Measurements from ENCODE around the gene LTBP1. TPM values are rescaled to one million over a fixed set of nuclear protein-coding genes. Genes with fewer than 3 reads are reported as not detected.

LTBP1 gene
- total and polyA plus RNA-seq, 2 of the 13 experiments (the other 11 are each of a cell fraction or from before 2014, with no cell fraction given), result 0.12 to 0.22 TPM

DNA sequence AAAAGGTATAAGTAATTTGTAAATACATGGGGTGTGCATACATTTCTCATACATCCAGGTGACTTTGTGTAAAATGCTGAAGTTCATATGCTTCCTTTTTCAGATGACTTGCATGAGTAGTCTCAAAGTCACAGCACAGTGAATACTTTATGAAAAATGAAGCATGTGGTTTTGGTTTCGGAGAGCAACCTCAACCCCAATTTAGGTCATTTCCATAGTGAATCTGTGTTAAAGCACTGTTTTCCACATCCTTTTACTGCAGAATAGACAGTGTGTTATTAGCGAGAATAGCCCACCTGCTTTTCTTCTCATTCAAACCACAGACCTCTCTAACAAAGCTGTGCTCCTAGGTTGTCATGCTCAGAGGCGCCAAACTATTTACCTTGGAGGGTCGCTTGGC is 325.2 kb downstream of the LTBP1 start:
- Histone ChIP-seq H3K9me3 (ENCODE audit: low read length) (no peaks in the 10 kb centered on the region), H2AFZ (ENCODE audit: low read length) (no peak overlapping the region), H3K27ac (ENCODE audit: extremely low read length, insufficient read depth, low read length) (no peak overlapping the region), H3K79me2 (ENCODE audit: insufficient read depth, low read length) (no peaks in the 10 kb centered on the region), H3K4me2 (ENCODE audit: low read depth, low read length) (no peak overlapping the region), H3K9ac (ENCODE audit: insufficient read depth, low read depth, low read length) (no peak overlapping the region), H3K27me3 (ENCODE audit: control insufficient read depth in 1 of 2, insufficient read depth in 2 of 2, low read length in 2 of 2) (0 out of 5 replicates have a peak, but pooled peaks cover 0 to 4% of the 10 kb centered on the region in 2 experiments), H3K4me1 (ENCODE audit: insufficient read depth, low read length) (peaks cover 12% of the 10 kb centered on the region), H3K4me3 (replicated peaks in 1 of 3; ENCODE audit: insufficient read depth in 1 of 3, low read depth in 2 of 3, low read length in 3 of 3) (no peak overlapping the region), H4K20me1 (ENCODE audit: insufficient read depth, low read length) (no peaks in the 10 kb centered on the region), H3K36me3 (replicated peaks in 1 of 2; ENCODE audit: control insufficient read depth in 1 of 2, insufficient read depth in 2 of 2, low read length in 2 of 2) (no peaks in the 10 kb centered on the region)
- in situ Hi-C loops (cut with HindIII; ENCODE audit: extremely low pct_ligation_motif_present, low pct_unique_long_range_greater_than_20kb) (no loop called here), intact Hi-C loops (cut with micrococcal nuclease; ENCODE audit: unreplicated experiment) (loop anchor here (5.0 kb wide), 1 partner anchor 240 kb away; no protein-coding TSS in a partner anchor)
- ChIA-PET POLR2A (no interaction called here), CTCF (ENCODE audit: low intra/inter-chr PET ratio, low total read pairs) (no interaction called here)
- FAIRE-seq (no peak), DNase-seq (ENCODE audit: low spot score) (no peak), ATAC-seq (no peak)
- WGBS (ENCODE audit: low lambda C conversion rate), result 55% methylated on average over 4 of the region's 4 CpGs
- TF ChIP-seq, protein P1, sequence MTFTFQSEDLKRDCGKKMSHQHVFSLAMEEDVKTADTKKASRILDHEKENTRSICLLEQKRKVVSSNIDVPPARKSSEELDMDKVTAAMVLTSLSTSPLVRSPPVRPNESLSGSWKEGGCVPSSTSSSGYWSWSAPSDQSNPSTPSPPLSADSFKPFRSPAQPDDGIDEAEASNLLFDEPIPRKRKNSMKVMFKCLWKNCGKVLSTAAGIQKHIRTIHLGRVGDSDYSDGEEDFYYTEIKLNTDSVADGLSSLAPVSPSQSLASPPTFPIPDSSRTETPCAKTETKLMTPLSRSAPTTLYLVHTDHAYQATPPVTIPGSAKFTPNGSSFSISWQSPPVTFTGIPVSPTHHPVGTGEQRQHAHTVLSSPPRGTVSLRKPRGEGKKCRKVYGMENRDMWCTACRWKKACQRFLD (CRISPR knock-in tag; IDR thresholded peaks at IDR 0.05; ENCODE audit: borderline replicate concordance), result no peak
- TF ChIP-seq ZNF34 (CRISPR knock-in tag; IDR thresholded peaks at IDR 0.05; ENCODE audit: borderline replicate concordance) (no peak), RNF2 (conservative IDR thresholded peaks at IDR 0.05; ENCODE audit: low read depth) (no peak), ZFP90 (CRISPR knock-in tag; IDR thresholded peaks at IDR 0.05; ENCODE audit: borderline replicate concordance) (no peak)
- BruUV-seq (replicated peaks), result no TSS peak

DNA sequence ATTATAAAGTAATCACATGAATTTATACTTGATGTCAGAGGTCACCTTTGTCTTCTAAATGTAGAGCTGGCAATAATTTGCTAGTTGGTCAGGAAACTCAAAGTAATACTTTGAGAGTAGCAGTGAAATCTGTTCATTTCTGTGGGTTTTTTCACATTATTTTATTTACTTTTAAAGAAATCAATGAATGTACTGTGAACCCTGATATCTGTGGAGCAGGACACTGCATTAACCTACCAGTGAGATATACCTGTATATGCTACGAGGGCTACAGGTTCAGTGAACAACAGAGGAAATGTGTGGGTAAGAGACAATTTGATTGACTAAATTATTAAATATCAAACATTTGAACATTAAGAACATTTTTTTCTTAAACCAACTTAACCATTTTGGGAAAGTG is 326.7 kb downstream of the LTBP1 start:
- FAIRE-seq, result no peak
- no peak for TF ChIP-seq PLSCR1 (CRISPR knock-in tag; IDR thresholded peaks at IDR 0.05; ENCODE audit: borderline replicate concordance)
- no peak overlapping the region for H3K27ac ChIP-seq (ENCODE audit: extremely low read length, insufficient read depth, low read length)
- 2% methylated on average over 1 of the region's 1 CpG for WGBS (ENCODE audit: low lambda C conversion rate)
- DNase-seq (ENCODE audit: low spot score), result no peak
- in situ Hi-C loops (cut with HindIII; ENCODE audit: extremely low pct_ligation_motif_present, low pct_unique_long_range_greater_than_20kb) (no loop called here), intact Hi-C loops (cut with micrococcal nuclease; ENCODE audit: unreplicated experiment) (loop anchor here (5.0 kb wide), 1 partner anchor 241 kb away; no protein-coding TSS in a partner anchor)
- H3K4me2 ChIP-seq (ENCODE audit: low read depth, low read length), result no peak overlapping the region
- no TSS peak for BruUV-seq (replicated peaks)
- no peak for ATAC-seq
- 0 out of 5 replicates have a peak, but pooled peaks cover 0 to 5% of the 10 kb centered on the region in 2 experiments for H3K27me3 ChIP-seq (ENCODE audit: control insufficient read depth in 1 of 2, insufficient read depth in 2 of 2, low read length in 2 of 2)
- H3K36me3 ChIP-seq (replicated peaks in 1 of 2; ENCODE audit: control insufficient read depth in 1 of 2, insufficient read depth in 2 of 2, low read length in 2 of 2), result no peaks in the 10 kb centered on the region
- no peak overlapping the region for H3K9ac ChIP-seq (ENCODE audit: insufficient read depth, low read depth, low read length)
- H2AFZ ChIP-seq (ENCODE audit: low read length), result no peak overlapping the region
- POLR2A ChIA-PET, result no interaction called here
- H3K9me3 ChIP-seq (ENCODE audit: low read length), result no peaks in the 10 kb centered on the region
- peaks cover 12% of the 10 kb centered on the region for H3K4me1 ChIP-seq (ENCODE audit: insufficient read depth, low read length)
- CTCF ChIA-PET (ENCODE audit: low intra/inter-chr PET ratio, low total read pairs), result no interaction called here
- no peak overlapping the region for H3K4me3 ChIP-seq (replicated peaks in 1 of 3; ENCODE audit: insufficient read depth in 1 of 3, low read depth in 2 of 3, low read length in 3 of 3)
- H4K20me1 ChIP-seq (ENCODE audit: insufficient read depth, low read length), result no peaks in the 10 kb centered on the region
- no peaks in the 10 kb centered on the region for H3K79me2 ChIP-seq (ENCODE audit: insufficient read depth, low read length)

All from HepG2 (cell line).